Prostate gland (tissue), 2 donors: Measurements from ENCODE around the gene EPHB6.

Experiments used
- CTCF ChIP-seq, 4 experiments: fragments of 200-600 bp in 2 of 4; fragments of 450-650 bp in 2 of 4; sonication (generic) in 2 of 4; IDR thresholded peaks; 1 replicate in 3 of 4; 2 replicates in 1 of 4; pipeline ENCODE4 v1.5.1; 2016 to 2019; ENCODE audit warnings: antibody characterized with exemption in 4 of 4, mild to moderate bottlenecking in 2 of 4, moderate library complexity in 2 of 4
- POLR2A ChIP-seq: fragments of 450-650 bp; IDR thresholded peaks from one replicate; pipeline ENCODE4 v1.6.1; 2016; ENCODE audit warnings: antibody characterized with exemption, mild to moderate bottlenecking
- POLR2AphosphoS5 ChIP-seq: sonication (generic); formaldehyde crosslinking; IDR thresholded peaks from one replicate; pipeline ENCODE4 v1.6.1; 2017; ENCODE audit warnings: antibody characterized with exemption

GRCh38 chr7:142862351-142862750 lies 7.5 kb downstream of the EPHB6 start:
- no peak for TF ChIP-seq CTCF (IDR thresholded peaks at IDR 0.05)
- TF ChIP-seq POLR2A, result no peak
- no peak for TF ChIP-seq POLR2AphosphoS5
